H9 (cell line): ENCODE data around the gene SIRPB1. TPM values are rescaled to one million over a fixed set of nuclear protein-coding genes. Genes with fewer than 3 reads are reported as not detected.

Experiments
- DNase-seq: peaks from one replicate; pipeline ENCODE4 v3.0.0-alpha.2; 2017
- H2AFZ ChIP-seq: one replicate; pipeline ENCODE4 v1.6.1; 2013; ENCODE audit warnings: mild to moderate bottlenecking, low read length, control low read depth, moderate library complexity
- H2AK5ac ChIP-seq: 2 replicates; pipeline ENCODE4 v1.6.1; 2013; ENCODE audit warnings: low read length, control low read depth, mixed read lengths; ENCODE audit not compliant: insufficient read length
- H2BK120ac ChIP-seq: one replicate; pipeline ENCODE4 v1.6.1; 2013; ENCODE audit warnings: low read depth, mild to moderate bottlenecking, low read length, control low read depth, inconsistent platforms; ENCODE audit not compliant: poor library complexity, severe bottlenecking
- H2BK12ac ChIP-seq: 2 replicates; pipeline ENCODE4 v1.6.1; 2013; ENCODE audit warnings: low read length, control low read depth, mixed read lengths, low read depth; ENCODE audit not compliant: insufficient read length
- H2BK15ac ChIP-seq: 2 replicates; pipeline ENCODE4 v1.6.1; 2013; ENCODE audit warnings: low read depth, low read length, control low read depth
- H2BK20ac ChIP-seq: one replicate; pipeline ENCODE4 v1.6.1; 2013; ENCODE audit warnings: low read depth, mild to moderate bottlenecking, low read length, control low read depth, inconsistent platforms; ENCODE audit not compliant: poor library complexity, severe bottlenecking
- H2BK5ac ChIP-seq: 2 replicates; pipeline ENCODE4 v1.6.1; 2013; ENCODE audit warnings: low read length, control low read depth, mixed read lengths; ENCODE audit not compliant: insufficient read length
- H3K14ac ChIP-seq: 2 replicates; pipeline ENCODE4 v1.6.1; 2013; ENCODE audit warnings: low read length, control low read depth; ENCODE audit not compliant: insufficient read depth
- H3K18ac ChIP-seq: 2 replicates; pipeline ENCODE4 v1.6.1; 2013; ENCODE audit warnings: low read depth, mild to moderate bottlenecking, mixed read lengths, low read length, control low read depth; ENCODE audit not compliant: insufficient read length
- H3K23ac ChIP-seq: 2 replicates; pipeline ENCODE4 v1.6.1; 2013; ENCODE audit warnings: low read length, control low read depth, mixed read lengths, low read depth; ENCODE audit not compliant: insufficient read length
- H3K23me2 ChIP-seq: 2 replicates; pipeline ENCODE4 v1.6.1; 2013; ENCODE audit warnings: low read depth, mild to moderate bottlenecking, mixed read lengths, low read length, control low read depth; ENCODE audit not compliant: insufficient read length, poor library complexity, severe bottlenecking
- H3K27ac ChIP-seq: 2 replicates; pipeline ENCODE4 v1.5.1; 2013; ENCODE audit warnings: low read length, control low read depth, mixed read lengths, low read depth; ENCODE audit not compliant: insufficient read length
- H3K27me3 ChIP-seq: 2 replicates; pipeline ENCODE4 v1.6.1; 2013; ENCODE audit warnings: low read length, control low read depth, inconsistent platforms; ENCODE audit not compliant: insufficient read depth
- H3K4ac ChIP-seq: 2 replicates; pipeline ENCODE4 v1.6.1; 2013; ENCODE audit warnings: low read depth, mild to moderate bottlenecking, control low read depth, inconsistent platforms, low read length, moderate library complexity
- H3K4me1 ChIP-seq: 2 replicates; pipeline ENCODE4 v1.6.1; 2013; ENCODE audit warnings: low read length, control low read depth, inconsistent platforms; ENCODE audit not compliant: insufficient read depth
- H3K4me2 ChIP-seq: 2 replicates; pipeline ENCODE4 v1.6.1; 2013; ENCODE audit warnings: low read length, control low read depth, mixed read lengths; ENCODE audit not compliant: insufficient read length, insufficient read depth
- H3K56ac ChIP-seq: 2 replicates; pipeline ENCODE4 v1.6.1; 2013; ENCODE audit warnings: low read depth, mild to moderate bottlenecking, mixed read lengths, low read length, control low read depth; ENCODE audit not compliant: insufficient read length
- H3K79me1 ChIP-seq: 2 replicates; pipeline ENCODE4 v1.6.1; 2013; ENCODE audit warnings: low read depth, mild to moderate bottlenecking, moderate library complexity, low read length, control low read depth, inconsistent platforms; ENCODE audit not compliant: insufficient read depth, poor library complexity, severe bottlenecking
- H3K79me2 ChIP-seq: 2 replicates; pipeline ENCODE4 v1.6.1; 2013; ENCODE audit warnings: low read length, control low read depth, inconsistent platforms; ENCODE audit not compliant: insufficient read depth
- H3K9ac ChIP-seq: 2 replicates; pipeline ENCODE4 v1.6.1; 2013; ENCODE audit warnings: low read length, control low read depth, mixed read lengths; ENCODE audit not compliant: insufficient read length; ENCODE audit errors: extremely low read depth
- H3K9me3 ChIP-seq: one replicate; pipeline ENCODE4 v1.6.1; 2013; ENCODE audit warnings: low read depth, low read length, inconsistent platforms; ENCODE audit not compliant: control insufficient read depth
- H3T11ph ChIP-seq: one replicate; pipeline ENCODE4 v1.6.1; 2013; ENCODE audit warnings: mild to moderate bottlenecking, low read length, control low read depth, inconsistent platforms
- H4K20me1 ChIP-seq: one replicate; pipeline ENCODE4 v1.6.1; 2013; ENCODE audit not compliant: control insufficient read depth, insufficient read length, insufficient read depth
- H4K5ac ChIP-seq: 2 replicates; pipeline ENCODE4 v1.6.1; 2013; ENCODE audit warnings: low read depth, mild to moderate bottlenecking, mixed read lengths, low read length, control low read depth; ENCODE audit not compliant: insufficient read length
- H4K8ac ChIP-seq: replicated peaks from 2 replicates; pipeline ENCODE4 v1.6.1; 2013; ENCODE audit warnings: low read length, control low read depth, mixed read lengths, low read depth; ENCODE audit not compliant: insufficient read length
- H4K91ac ChIP-seq: 2 replicates; pipeline ENCODE4 v1.6.1; 2013; ENCODE audit warnings: low read depth, mild to moderate bottlenecking, moderate library complexity, mixed read lengths, low read length, control low read depth; ENCODE audit not compliant: insufficient read length
- H3K27ac Mint-ChIP-seq, 3 experiments: 2 replicates in 2 of 3; 3 replicates in 1 of 3; pipeline ENCODE4 v1.8.0; 2020 to 2021; ENCODE audit warnings: mixed read lengths in 3 of 3, mild to moderate bottlenecking in 1 of 3, moderate library complexity in 1 of 3
- H3K27me3 Mint-ChIP-seq: 2 replicates; pipeline ENCODE4 v1.8.0; 2021; ENCODE audit warnings: low read depth, mild to moderate bottlenecking, moderate library complexity, mixed read lengths
- H3K36me3 Mint-ChIP-seq, 3 experiments: 2 replicates in 2 of 3; 3 replicates in 1 of 3; pipeline ENCODE4 v1.8.0; 2020 to 2021; ENCODE audit warnings: low read depth in 3 of 3, mixed read lengths in 3 of 3; ENCODE audit not compliant: insufficient read depth in 1 of 3
- H3K4me1 Mint-ChIP-seq, 2 experiments: 2 replicates each; pipeline ENCODE4 v1.8.0; 2020; ENCODE audit warnings: mixed read lengths in 2 of 2
- H3K4me3 Mint-ChIP-seq, 2 experiments: 2 replicates in 1 of 2; 3 replicates in 1 of 2; pipeline ENCODE4 v1.8.0; 2020 to 2021; ENCODE audit warnings: mild to moderate bottlenecking in 2 of 2, mixed read lengths in 2 of 2, moderate library complexity in 1 of 2
- H3K9me3 Mint-ChIP-seq, 2 experiments: 2 replicates in 1 of 2; 3 replicates in 1 of 2; pipeline ENCODE4 v1.8.0; 2020; ENCODE audit warnings: mild to moderate bottlenecking in 2 of 2, mixed read lengths in 2 of 2, moderate library complexity in 1 of 2
- WGBS: extraction: QIAGEN DNeasy Blood & Tissue Kit; methylation state at CpG from one replicate; pipeline ENCODE4 v1.1.7; 2013; ENCODE audit warnings: missing lambda C conversion rate, low lambda C conversion rate, mixed read lengths; ENCODE audit not compliant: insufficient read length; ENCODE audit errors: extremely low coverage; 5-methylcytosine and 5-hydroxymethylcytosine counted together
- total RNA-seq: library from RNA; stranded (reverse); gene quantifications from 2 replicates; pipeline ENCODE4 v1.2.1, GENCODE V29; 2021
- TF ChIP-seq, protein P1 (sequence below): fragments of 200-600 bp; sonication (generic); conservative IDR thresholded peaks from 3 replicates; pipeline ENCODE4 v1.8.0; 2021; ENCODE audit warnings: antibody characterized with exemption, mild to moderate bottlenecking

SIRPB1 gene
- total RNA-seq, 1 experiment from 2014 or later, result 1.0 TPM

DNA sequence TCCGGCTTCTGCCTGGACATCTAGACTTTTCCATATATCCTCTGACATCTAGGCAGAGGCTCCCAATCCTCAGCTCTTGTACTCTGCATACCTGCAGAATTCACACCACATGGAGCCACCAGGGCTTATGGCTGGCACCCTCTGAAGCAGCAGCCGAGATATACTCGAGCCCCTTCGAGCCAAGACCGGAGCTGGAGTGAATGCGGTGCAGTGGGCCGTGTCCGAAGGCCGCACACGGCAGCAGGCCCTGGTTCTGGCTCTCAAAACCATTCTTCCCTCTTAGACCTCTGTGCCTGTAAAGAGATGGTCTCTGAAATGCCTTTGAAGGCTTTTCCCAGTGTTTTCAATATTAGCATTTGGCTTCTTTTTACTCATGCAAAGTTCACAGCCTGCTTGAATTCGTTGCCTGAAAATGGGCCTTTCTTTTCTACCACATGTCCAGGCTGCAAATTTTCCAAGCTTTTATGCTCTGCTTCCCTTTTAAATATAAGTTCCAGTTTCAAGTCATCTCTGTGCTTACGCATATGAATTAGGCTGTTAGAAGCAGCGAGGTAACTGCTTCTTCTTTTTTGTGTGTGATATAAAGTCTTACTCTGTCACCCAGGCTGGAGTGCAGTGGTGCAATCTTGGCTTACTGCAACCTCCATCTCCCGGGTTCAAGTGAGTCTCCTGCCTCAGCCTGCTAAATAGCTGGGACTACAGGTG lies 3.8 kb upstream of the SIRPB1 start:
- peaks cover 2 to 3% of the 10 kb centered on the region in 2 experiments for H3K9me3 Mint-ChIP-seq
- WGBS, result no CpG with 5 or more reads among the region's 14 CpGs
- Histone ChIP-seq H4K8ac (no peak overlapping the region), H2BK120ac (no peak overlapping the region), H3K79me2 (no peaks in the 10 kb centered on the region), H3K23me2 (no peaks in the 10 kb centered on the region), H3K27ac (no peak overlapping the region), H3K79me1 (no peaks in the 10 kb centered on the region), H3K18ac (no peak overlapping the region), H4K20me1 (no peaks in the 10 kb centered on the region), H3K9me3 (no peaks in the 10 kb centered on the region), H3K14ac (no peak overlapping the region), H3K9ac (no peak overlapping the region), H3K4me1 (no peaks in the 10 kb centered on the region), H3K4me2 (no peak overlapping the region), H2BK20ac (no peak overlapping the region), H3K27me3 (no peaks in the 10 kb centered on the region; the same call in 1 of the 2 replicates), H2BK15ac (no peak overlapping the region), H3K23ac (no peak overlapping the region), H2BK12ac (no peak overlapping the region), H2AFZ (no peak overlapping the region), H3T11ph (no peak overlapping the region), H2AK5ac (no peak overlapping the region), H2BK5ac (no peak overlapping the region), H4K91ac (no peak overlapping the region), H3K56ac (no peak overlapping the region), H4K5ac (no peak overlapping the region), H3K4ac (no peak overlapping the region)
- H3K4me3 Mint-ChIP-seq, result no peak overlapping the region
- no peaks in the 10 kb centered on the region; a peak in 1 of 7 replicates for H3K36me3 Mint-ChIP-seq
- H3K27me3 Mint-ChIP-seq, result peaks cover 12% of the 10 kb centered on the region
- H3K4me1 Mint-ChIP-seq, result peaks cover 8 to 11% of the 10 kb centered on the region in 2 experiments
- TF ChIP-seq, protein P1, sequence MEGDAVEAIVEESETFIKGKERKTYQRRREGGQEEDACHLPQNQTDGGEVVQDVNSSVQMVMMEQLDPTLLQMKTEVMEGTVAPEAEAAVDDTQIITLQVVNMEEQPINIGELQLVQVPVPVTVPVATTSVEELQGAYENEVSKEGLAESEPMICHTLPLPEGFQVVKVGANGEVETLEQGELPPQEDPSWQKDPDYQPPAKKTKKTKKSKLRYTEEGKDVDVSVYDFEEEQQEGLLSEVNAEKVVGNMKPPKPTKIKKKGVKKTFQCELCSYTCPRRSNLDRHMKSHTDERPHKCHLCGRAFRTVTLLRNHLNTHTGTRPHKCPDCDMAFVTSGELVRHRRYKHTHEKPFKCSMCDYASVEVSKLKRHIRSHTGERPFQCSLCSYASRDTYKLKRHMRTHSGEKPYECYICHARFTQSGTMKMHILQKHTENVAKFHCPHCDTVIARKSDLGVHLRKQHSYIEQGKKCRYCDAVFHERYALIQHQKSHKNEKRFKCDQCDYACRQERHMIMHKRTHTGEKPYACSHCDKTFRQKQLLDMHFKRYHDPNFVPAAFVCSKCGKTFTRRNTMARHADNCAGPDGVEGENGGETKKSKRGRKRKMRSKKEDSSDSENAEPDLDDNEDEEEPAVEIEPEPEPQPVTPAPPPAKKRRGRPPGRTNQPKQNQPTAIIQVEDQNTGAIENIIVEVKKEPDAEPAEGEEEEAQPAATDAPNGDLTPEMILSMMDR, result no peak
- no peak for DNase-seq
- H3K27ac Mint-ChIP-seq, result no peak overlapping the region
